GM19324 (cell line): Measurements from ENCODE around the gene ABL1.
"Not testable (repeated sequence)": the region's sequence is repeated elsewhere in the genome, so short reads cannot be mapped to it uniquely, and the experiment has no call there.

ENCODE experiments used
- ATAC-seq: cut with Tn5 transposase; IDR thresholded peaks from one replicate; pipeline ENCODE4 v1.9.1; 2021; ENCODE audit warnings: mild to moderate bottlenecking, moderate library complexity; ENCODE audit not compliant: unreplicated experiment, low FRiP score

Gene ABL1

DNA sequence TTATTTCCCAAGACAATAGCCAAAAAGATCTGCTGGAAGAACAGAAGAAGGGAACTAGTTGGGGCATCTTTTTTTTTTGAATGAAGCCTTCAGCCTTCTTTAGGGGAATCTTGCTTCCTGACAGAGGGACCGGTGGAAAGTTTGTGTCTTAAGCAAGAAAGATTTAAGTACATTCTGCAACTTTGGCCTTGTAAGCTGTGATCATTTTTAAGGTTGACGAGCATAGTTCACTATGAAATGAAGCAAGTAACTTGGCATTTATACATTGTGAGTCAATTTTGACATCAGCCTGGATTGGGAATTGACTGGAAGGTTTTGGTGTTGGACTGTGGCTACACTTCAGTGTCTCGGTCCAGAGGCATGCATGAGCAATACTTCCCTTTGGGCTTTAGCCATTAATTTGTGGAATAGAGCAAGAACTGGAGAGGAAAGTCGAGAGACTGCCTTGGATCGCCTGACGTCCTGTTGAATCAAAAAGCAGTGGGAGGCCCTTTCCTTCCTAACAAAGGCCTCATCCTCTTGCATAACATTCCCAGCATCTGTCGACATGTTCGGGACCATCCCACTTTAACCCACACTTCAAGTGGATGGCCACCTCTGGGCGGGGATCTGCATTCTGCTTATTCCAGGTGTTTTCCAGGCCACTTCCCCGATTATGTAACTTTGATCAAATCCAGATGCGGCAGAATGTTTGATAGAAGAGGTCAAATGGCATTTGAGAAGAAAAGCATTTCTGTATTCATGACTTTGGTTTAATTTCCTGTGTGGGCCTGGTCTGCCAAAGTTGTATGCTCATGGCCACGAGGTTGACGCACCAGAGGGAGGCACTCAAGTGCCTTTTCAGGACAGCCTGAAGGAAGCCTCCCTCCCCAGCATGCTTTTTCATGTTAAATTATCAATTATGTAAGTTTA is 12.5 kb downstream of the ABL1 start:
- ATAC-seq: no peak

DNA sequence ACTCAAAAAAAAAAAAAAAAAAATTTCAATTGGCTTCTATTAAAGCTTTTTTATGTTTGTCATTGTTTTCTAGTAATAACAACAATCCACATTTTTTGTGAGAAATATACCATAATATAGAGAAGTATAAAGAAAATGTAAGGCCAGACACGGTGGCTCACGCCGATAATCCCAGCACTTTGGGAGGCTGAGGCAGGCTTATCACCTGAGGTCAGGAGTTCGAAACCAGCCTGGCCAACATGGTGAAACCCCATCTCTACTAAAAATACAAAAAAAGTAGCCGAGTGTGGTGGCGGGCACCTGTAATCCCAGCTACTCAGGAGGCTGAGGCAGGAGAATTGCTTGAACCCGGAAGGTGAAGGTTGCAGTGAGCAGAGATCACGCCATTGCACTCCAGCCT is 13.5 kb downstream of the ABL1 start:
- ATAC-seq: not testable (repeated sequence)

GRCh38 chr9:130849356-130849755 is 14.3 kb downstream of the ABL1 start:
- no peak for ATAC-seq

- ATAC-seq: no peak
These were observed 17.7 kb downstream of the ABL1 start for GRCh38 chr9:130852801-130853200.

- ATAC-seq: no peak
These were observed 19.0 kb downstream of the ABL1 start for GRCh38 chr9:130854092-130854491.

DNA sequence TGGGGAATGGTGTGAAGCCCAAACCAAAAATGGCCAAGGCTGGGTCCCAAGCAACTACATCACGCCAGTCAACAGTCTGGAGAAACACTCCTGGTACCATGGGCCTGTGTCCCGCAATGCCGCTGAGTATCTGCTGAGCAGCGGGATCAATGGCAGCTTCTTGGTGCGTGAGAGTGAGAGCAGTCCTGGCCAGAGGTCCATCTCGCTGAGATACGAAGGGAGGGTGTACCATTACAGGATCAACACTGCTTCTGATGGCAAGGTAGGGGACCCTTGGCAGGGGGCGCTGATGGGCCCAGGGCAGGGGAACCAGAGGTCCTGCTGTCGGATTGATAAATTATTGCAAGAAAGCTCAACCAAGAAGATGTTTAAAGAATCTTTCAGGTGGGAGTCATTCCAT is 19.8 kb downstream of the ABL1 start:
- no peak for ATAC-seq

DNA sequence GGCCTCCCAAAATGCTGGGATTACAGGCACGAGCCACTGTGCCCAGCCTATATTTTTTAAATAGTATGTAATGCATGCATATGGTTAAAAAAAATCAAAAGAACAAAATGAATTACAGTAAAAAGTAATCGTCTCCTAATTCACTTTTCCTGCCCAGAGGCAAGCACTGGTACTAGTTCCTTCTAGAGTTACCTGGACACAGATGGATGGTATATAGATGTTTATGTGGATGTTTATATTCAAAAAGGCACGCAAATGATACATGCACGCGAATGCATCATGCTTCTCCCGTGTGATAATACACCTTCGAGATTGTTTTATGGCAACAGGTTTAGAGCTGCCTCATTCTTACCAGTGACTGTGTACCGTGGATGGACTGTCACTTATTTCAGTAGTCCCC is 21.4 kb downstream of the ABL1 start:
- no peak for ATAC-seq

GRCh38 chr9:130857864-130858738 is 23.0 kb downstream of the ABL1 start:
- no peak for ATAC-seq

DNA sequence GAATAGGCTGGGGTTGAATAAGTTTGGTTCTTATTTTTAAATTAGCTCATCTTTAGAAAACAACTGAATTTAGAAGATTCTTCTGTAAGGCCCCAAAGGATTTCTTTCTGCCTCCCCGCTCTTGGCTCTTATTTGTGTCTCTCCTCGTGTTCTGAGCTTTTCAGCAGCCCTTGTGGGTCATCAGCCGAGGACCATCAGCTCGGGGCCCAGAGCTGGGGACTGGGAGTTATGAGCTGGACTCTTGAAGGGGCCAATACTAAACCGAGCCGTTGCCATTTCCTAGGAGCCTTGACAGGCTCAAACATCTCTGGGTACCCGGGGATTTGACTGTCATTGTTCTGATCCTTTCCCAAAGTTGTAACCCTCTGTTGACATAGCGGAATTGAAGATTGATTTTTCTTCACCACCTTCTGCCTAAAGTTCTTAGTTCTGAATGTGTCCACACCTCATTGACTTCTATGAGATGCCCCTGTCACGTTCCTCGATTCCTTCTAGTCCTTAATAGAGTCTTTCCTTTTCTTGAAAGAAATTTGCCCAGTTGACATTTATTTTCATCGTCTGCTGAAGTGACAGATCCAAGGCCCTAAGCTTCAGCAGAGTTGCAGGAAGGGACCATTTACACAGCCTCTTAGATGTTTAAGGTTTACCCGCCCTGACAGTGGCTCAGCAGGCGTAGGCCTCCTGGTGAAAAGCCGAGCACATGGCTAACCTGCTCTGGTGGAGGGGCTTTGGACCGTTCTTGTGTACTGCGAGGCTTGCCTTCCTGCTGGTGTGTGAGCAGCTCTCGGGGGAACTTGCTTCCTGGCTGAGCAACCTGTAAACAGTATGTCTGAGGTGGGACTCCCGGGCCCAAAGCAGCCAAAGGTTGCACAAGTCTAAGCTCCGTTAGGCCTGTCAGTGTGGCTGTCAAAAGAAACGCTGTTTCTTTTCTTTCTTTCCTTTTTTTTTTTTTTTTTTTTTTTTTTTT is 24.0 kb downstream of the ABL1 start:
- no peak for ATAC-seq

DNA sequence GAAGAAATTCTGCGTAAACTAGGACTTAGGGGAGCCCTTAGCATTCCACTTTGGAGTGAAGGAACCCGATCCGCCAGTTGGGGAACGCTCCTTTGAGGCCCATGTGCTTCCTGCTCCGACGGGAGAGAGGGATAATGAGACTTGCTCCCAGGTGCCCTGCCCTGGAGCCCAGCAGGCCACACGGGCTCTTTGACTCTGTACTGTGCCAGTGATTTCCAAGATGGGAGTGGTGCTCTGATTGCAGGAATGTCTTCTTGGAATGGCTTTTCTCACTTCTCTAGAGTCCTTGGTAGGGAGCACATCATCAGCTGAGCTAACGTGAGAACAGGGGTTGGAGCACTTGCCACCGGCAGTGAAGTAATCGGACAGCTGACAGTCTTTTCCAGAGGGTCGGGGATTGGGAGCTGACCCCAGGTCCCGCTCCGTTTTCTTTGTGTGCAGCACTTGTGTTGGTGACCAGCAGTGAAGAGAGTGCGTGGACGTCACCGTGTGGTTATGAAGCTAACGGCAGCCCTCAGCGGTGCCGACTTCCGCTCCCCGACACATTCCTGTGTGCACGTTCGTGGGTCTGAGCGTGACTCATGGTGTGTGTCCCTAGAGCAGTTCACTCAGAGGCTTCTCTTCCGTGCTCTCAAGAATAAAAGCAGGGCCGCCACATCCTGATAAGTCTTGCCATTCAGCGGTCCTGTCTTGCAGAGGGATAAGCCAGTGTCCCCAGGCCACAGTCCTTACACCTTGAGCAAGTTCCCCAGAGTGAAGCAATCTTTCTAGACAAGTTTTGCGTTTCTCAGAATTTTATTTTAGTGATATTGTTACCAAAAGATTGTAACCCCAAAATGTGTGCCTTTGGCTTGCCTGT is 25.6 kb downstream of the ABL1 start:
- no peak for ATAC-seq

DNA sequence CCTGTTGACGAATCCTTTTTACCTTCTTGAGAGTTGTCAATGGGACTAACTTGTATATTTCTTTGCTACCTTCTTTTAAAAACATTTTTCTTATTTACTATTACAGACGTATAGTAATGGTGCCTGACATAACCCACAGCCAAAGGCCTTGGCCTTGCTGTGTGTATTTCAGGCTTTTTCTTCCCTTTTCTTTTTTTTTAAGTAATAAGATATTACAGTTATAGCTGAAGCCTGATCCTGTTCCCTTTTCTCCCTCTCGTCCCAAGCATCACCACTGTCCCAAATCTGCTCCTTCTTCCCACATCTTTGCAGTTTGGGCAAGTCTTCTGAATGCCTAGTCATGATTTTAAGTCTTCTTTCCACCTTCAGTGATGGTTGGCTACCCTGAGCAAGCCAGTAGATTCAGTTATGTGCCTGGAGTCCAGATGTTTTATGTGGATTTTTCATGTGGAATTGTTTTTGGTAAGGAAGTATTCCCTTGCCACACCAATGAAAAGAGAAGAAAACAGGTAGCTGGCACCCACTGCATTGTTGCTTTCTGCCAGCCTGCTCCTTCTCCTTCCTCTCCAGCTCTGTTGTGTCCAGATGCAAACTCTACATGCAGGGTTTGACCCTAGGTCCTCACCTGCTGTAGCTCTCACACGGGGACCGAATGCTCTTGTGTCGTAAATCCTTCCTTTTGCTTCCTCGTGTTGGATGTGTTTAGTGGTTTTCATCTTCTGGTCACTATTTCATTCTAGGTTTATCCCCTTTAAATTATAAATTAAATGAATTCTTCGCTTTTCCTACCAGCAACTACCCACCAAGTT is 26.5 kb downstream of the ABL1 start:
- no peak for ATAC-seq

DNA sequence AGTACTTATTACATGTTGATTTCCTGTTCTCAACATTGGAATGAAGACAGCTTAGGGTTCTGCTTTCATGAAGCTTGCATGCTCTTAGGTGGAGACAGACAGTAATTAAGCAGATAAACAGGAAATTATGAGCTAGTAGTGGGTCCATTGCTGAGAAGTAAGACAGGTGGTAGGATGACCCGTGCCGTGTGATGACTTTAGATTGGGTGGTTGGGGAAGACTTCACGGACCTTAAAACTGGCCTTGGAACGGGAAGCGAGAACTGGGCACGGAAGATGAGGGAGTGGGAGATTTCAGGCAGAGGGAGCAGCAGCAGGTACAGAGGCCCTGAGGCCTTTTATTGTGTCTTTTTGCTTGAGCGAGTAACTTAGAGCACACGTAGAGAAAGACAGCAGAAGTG is 27.2 kb downstream of the ABL1 start:
- no peak for ATAC-seq

- ATAC-seq: no peak
These were observed 27.7 kb downstream of the ABL1 start for GRCh38 chr9:130862747-130863146.

DNA sequence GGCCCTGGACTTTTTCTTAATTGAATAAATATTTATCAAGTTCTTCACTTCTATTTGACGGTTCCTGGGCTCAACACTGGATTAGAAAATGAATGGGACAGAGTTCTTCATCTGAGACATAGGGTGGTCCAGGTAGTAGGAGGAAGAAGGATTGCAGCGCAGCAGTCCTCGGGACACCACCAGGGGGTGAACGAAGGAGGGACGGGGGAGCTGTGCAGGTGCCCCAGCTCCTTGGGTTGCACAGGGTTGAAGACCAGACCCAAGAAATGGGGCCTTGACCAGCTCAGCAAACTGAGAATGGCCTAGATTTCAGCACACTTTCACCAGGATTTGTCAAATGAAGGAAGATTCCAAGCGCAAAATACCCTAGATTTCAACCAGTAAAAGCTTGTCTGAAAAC is 29.5 kb downstream of the ABL1 start:
- no peak for ATAC-seq

DNA sequence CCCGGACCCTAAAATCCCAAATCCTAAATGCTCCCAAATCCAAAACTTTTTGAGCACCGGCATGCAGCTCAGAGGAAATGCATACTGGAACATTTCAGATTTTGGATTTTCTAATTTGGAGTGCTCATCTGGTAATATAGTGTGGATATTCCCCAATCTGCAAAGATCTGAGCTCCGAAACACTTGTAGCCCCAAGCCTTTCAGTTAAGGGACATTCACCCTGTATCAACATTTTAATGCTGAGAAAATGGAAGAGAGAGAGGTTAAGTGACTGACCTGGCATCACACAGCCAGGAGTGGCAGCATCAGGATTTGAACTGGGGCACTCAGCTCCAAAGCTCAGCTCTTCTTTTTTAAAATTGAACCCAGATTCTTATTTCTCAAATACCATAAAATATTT is 30.9 kb downstream of the ABL1 start:
- no peak for ATAC-seq

DNA sequence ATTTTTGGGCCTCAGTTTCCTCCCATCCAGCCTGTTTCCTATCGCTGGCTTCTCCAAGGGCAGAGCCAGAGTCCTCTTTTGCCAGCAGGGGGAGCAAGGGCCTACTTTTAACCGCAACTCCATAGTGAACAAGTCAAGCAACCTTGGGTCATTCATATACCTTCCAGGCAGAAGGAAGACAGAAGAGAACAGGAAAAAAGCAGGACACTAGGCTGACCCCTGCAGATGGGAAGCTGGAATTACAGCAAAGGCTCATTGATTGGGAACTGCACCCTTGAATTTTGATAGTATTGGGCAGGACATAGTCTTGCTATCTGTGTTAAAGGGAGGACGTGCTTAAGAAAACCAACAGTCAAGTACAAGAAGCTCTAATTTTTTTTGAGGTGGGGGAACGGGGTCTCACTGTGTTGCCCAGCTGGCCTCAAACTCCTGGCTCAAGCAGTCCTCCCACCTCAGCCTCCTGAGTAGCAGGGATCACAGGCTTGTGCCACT is 31.5 kb downstream of the ABL1 start:
- ATAC-seq: no peak

DNA sequence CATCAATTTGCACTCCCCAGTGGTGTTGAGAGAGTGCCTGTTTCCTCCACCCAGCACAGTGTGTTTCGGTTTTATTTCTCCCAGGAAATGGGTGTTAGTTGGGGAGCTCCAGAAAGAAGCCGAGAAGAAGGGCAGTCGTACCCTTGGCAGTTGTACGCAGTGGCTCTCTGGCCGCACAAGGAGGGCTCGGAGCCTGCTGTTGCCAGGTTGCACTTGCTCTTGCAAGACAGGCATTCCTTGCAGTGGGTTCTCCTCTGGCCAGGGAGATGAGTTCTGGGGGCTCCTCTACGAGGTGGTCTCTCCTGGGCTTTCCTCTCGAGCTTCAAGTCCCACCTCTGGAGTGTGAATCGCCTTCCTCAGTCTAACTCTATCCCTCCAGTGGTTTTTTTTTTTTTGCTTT is 32.5 kb downstream of the ABL1 start:
- no peak for ATAC-seq

DNA sequence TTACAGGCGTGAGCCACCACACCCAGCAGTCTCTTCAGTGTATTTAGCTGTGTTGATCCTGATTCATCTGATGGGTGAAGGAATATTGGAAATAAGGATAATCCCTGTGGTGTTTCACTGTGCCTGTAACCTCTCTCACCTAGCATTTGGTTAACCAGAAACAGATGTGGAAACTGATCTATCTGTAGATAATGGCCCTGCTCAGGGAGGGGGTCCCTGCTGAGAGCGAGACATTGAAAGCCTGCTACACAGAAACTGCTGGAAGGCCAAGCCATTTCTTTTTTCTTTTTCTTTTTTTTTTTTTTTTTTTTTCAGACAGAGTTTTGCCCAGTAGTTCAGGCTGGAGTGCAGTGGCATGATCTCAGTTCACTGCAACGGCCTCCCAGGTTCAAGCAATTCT is 33.2 kb downstream of the ABL1 start:
- ATAC-seq: no peak

DNA sequence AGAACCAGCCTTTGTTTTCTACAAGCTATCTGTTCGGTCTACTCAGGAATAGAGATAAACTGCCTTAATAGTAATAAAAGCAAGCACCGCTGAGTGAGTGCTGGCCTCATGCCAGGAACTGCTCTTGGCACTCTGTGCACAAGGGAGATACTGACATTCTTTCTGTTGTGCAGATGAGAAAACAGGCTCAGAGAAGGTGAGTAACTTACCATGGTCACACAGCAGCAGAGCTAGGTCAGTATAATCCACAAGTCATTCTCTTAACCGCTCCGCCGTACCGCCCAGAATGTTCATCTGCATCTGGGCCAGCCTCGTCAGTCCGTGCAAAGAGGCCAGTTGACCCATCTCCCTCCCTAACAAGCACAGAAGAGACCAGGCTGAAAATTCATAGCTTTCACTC is 34.2 kb downstream of the ABL1 start:
- no peak for ATAC-seq
